G401 (cell line): ENCODE results near the gene IRX4. TPM values are rescaled to one million over a fixed set of nuclear protein-coding genes. Genes with fewer than 3 reads are reported as not detected.
"Not testable (repeated sequence)": the region's sequence is repeated elsewhere in the genome, so short reads cannot be mapped to it uniquely, and the experiment has no call there.

Experiments
- DNase-seq: peaks from one replicate; pipeline ENCODE4 v3.0.0-alpha.2; 2015; ENCODE audit warnings: low spot score
- in situ Hi-C: cut with HindIII; loops from 2 replicates; pipeline ENCODE4 v1.10.0; 2016; ENCODE audit warnings: low sequenced_read_pairs, mixed read lengths
- total RNA-seq: library from RNA; depleted of rRNA; stranded (reverse); fragments of >200 nt; shearing (Covaris generic); gene quantifications from 2 replicates; pipeline ENCODE4 v1.2.3, GENCODE V29; 2014

Gene IRX4
- total RNA-seq, 1 experiment from 2014 or later = not detected

GRCh38 chr5:1850324-1851154 lies 32.2 kb downstream of the IRX4 start:
- DNase-seq = no peak
- in situ Hi-C loops = no loop called here

- in situ Hi-C loops = no loop called here
- DNase-seq = no peak
Observed at GRCh38 chr5:1847611-1848010, 35.1 kb downstream of the IRX4 start.

- in situ Hi-C loops = no loop called here
- DNase-seq = no peak
Observed at GRCh38 chr5:1847056-1847455, 35.7 kb downstream of the IRX4 start.

GRCh38 chr5:1846583-1846982 lies 36.1 kb downstream of the IRX4 start:
- no peak for DNase-seq
- in situ Hi-C loops = no loop called here

- in situ Hi-C loops = no loop called here
- no peak for DNase-seq
Observed at GRCh38 chr5:1845696-1846095, 37.0 kb downstream of the IRX4 start.

- DNase-seq = no peak
- in situ Hi-C loops = no loop called here
Observed at GRCh38 chr5:1844708-1845436, 37.9 kb downstream of the IRX4 start.

GRCh38 chr5:1843761-1844160 lies 39.0 kb downstream of the IRX4 start:
- in situ Hi-C loops, DNase-seq: not testable (repeated sequence)

- in situ Hi-C loops = no loop called here
- no peak for DNase-seq
Observed at GRCh38 chr5:1842004-1842819, 40.5 kb downstream of the IRX4 start.

- DNase-seq = no peak
- in situ Hi-C loops = no loop called here
Observed at GRCh38 chr5:1840741-1841521, 41.8 kb downstream of the IRX4 start.

GRCh38 chr5:1840071-1840547 lies 42.6 kb downstream of the IRX4 start:
- DNase-seq = no peak
- in situ Hi-C loops = no loop called here

GRCh38 chr5:1838013-1838412 lies 44.7 kb downstream of the IRX4 start:
- DNase-seq = no peak
- in situ Hi-C loops = no loop called here

- in situ Hi-C loops = no loop called here
Observed at GRCh38 chr5:1836891-1837880, 45.5 kb downstream of the IRX4 start.

GRCh38 chr5:1836176-1836890 lies 46.4 kb downstream of the IRX4 start:
- in situ Hi-C loops = no loop called here

More at GRCh38 chr5:1836891-1837880, 45.5 kb downstream of the IRX4 start:
- DNase-seq = no peak

GRCh38 chr5:1835431-1835830 lies 47.3 kb downstream of the IRX4 start:
- in situ Hi-C loops = no loop called here

More at GRCh38 chr5:1836176-1836890, 46.4 kb downstream of the IRX4 start:
- no peak for DNase-seq

GRCh38 chr5:1834721-1835429 lies 47.9 kb downstream of the IRX4 start:
- no peak for DNase-seq
- in situ Hi-C loops = no loop called here

More at GRCh38 chr5:1835431-1835830, 47.3 kb downstream of the IRX4 start:
- no peak for DNase-seq

GRCh38 chr5:1834022-1834551 lies 48.6 kb downstream of the IRX4 start:
- in situ Hi-C loops = no loop called here
- DNase-seq = no peak
